ENCODE data around the gene MCOLN3.
"Not testable (repeated sequence)": the region's sequence is repeated elsewhere in the genome, so short reads cannot be mapped to it uniquely, and the experiment has no call there.

MCOLN3 gene

DNA sequence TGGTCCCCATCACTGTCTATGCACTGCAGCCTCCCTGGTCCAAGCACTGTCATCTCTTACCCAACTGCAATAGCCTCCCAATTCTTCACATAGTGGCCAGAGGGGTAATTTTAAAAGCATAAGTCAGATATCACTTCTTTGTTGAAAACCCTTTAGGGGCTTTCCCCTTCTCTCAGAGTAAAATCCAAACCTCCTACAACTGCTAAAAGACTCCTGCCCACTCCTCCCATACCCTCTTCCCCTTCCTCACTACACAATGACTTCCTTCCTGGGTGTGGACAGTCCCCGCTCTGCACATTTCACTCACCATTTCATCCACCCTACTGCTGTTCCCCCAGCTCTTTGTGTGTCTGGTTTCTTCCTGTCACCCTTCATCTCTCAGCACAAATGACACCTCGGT, 59.7 kb downstream of the MCOLN3 start:
- no peak for DNase-seq

DNA sequence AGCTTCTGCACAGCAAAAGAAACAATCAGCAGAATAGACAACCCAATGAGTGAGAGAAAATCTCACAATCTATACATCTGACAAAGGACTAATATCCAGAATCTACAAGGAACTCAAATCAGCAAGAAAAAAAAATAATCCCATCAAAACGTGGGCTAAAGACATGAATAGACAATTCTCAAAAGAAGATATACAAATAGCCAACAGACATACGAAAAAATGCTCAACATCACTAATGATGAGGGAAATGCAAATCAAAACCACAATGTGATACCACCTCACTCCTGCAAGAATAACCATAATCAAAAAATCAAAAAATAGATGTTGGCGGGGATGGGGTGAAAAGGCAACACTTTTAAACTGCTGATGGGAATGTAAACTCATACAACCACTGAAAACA, 61.7 kb downstream of the MCOLN3 start:
- DNase-seq: not testable (repeated sequence)

GRCh38 chr1:84985365-84985764, 62.9 kb downstream of the MCOLN3 start:
- no peak for DNase-seq

DNA sequence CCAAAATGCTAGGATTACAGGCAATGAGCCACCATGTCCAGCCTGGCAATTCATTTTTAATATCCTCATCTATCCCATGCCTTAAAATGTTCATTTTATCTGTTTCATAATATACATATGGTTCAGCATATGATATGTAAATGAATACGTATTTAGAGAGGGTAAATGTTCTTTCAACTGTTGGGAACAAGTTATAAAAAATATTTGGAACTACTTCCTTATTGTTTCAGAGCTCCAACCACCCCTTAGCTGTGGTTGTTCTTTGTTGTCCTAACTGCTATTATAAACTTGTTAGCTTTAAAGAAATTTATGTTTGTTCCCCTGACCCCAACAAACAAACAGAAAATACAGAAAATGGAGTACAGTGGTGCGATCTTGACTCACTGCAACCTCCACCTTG, 65.9 kb downstream of the MCOLN3 start:
- DNase-seq: no peak

DNA sequence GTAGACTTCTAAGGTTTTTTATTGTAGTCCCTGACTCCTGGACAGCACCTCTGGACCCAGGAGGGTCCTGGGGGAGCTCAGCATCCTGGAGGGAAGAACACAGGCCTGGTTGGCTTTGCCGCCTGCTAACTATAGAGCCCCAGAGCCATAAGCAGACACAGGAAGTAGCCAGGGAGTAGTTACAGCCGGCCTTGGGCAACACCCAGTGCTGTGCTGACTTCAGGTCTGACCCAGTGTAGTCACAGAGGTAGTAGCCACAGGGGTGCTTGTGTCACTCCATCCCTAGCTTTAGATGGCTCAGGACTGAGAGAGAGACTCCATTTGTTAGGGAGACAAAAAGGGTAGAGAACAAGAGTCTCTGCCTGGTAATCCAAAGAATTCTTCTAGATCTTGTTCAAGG, 73.3 kb downstream of the MCOLN3 start:
- DNase-seq: no peak

GRCh38 chr1:84973498-84974334, 74.6 kb downstream of the MCOLN3 start:
- peak; percentile 2 for DNase-seq

DNA sequence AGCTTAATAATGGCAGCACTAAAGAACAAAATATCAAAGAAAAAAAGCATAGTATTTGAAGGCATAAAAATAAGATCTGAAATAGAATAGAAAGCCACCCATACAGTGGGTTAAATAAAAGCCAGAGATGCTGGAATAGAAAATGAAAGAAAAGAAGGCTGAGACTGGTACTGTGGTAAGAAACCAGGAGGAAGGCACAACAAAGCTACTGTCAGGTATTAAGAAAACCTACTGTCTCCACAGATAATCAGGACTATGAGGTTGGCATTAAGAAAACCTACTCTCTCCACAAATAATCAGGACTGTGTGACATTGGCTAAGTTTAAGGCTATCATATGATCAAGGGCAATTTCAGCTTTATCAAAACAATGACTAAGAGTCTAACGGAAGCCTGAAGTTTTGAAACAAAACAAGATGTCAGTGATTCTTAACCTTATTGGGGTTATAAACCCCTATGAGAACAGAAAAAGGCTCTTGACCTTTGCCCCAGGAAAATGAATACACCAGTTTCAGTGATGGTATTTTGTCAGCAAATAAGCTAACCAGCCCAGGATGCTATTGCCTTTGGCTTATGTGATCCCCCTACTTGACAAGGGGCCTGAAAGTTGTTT, 75.8 kb downstream of the MCOLN3 start:
- no peak for DNase-seq

DNA sequence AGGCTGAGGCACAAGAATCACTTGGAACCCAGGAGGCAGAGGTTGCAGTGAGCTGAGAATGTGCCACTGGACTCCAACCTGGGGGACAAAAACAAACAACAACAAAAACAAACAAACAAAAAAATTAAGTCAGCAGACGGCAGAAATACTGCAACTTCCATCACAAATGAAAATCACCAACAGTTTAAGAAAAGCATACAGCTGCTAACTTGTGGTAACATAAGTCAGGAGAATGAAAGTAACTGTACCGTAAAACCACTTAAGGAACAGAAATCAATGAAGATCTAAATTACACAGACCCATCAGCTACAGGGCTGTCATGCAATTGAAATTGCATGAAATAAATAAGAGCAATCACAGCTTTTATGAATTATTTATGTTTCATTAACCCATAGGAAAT, 76.3 kb downstream of the MCOLN3 start:
- no peak for DNase-seq

DNA sequence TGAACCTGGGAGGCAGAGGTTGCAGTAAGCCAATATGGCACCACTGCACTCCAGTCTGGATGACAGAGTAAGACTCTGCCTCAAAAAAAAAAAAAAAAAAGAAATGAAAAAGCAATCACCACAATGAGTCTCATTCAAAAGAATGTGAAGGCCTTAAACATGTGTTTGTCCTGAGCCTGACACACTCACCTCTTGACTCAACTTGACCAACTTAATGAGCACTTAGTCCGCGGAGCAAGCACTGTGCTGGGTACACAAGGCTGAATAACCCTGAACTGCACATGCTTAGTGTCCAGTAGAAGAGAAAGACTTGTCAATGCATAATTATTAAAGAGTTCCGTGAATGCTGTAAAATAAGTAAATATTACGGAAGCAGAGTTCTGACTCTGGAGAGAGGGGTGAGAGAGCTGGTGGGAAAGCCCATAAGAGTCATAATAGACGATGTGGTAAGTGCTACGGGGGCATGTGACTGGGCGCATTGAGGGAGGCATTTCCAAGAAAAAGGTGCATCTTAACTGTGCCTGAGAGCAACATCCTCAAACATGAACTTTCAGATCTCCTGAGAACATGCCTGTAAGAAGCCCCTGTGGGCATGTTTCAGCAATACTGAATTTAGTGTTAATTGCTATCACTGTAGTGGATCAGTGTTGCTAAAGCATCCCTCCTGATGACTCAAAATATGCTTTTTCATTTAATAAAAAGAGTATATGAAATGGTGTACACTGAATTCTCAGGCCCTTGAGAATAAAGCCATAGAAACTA, 78.6 kb downstream of the MCOLN3 start:
- DNase-seq: no peak

DNA sequence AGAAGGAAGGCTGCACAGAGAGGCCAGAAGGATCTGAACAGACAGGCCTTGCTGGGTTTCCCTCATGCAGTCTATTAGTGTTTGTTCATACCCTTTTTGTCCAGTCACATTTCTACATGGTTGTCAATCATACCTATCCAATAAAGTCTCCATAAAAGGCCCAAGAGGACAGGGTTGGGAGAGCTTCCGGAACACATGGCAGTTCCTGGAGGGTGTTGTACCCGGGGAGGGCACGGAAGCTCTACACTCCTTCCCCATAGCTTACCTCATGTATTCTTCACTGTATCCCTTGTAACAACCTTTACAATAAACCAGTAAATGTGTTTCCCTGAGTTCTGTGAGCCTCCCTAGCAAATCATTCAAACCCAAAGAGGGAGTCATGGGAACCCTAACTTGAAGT, 79.4 kb downstream of the MCOLN3 start:
- DNase-seq: no peak

DNA sequence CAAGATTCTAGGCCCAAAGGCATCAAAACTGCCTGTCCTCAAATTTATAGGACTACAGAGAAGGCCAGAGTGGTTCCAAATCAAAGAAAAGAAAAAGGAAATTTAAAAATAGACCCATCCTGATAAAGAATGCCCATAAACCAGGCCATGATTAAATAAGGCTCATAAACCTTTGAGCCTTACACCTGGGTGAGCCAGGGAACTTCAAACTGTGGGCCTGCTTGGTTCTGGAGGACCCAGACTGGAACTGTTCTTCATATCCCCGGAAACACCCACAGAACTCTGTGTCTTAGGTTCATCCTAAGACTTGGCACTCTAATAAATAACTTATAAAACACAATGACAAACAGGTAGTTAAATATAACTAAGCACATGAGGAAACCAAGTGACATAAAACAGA, 80.2 kb downstream of the MCOLN3 start:
- no peak for DNase-seq

Data from NCI-H345 (cell line).